UCSD-AML1 (cell line): ENCODE results near the gene CSAG1.
"Not testable (repeated sequence)": the region's sequence is repeated elsewhere in the genome, so short reads cannot be mapped to it uniquely, and the experiment has no call there.

Source experiments
- DNase-seq: peaks from one replicate; lab custom pipeline; 2025; ENCODE audit not compliant: unreplicated experiment; lab: John Stamatoyannopoulos, UW

CSAG1 gene, protein sequence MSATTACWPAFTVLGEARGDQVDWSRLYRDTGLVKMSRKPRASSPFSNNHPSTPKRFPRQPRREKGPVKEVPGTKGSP

DNA sequence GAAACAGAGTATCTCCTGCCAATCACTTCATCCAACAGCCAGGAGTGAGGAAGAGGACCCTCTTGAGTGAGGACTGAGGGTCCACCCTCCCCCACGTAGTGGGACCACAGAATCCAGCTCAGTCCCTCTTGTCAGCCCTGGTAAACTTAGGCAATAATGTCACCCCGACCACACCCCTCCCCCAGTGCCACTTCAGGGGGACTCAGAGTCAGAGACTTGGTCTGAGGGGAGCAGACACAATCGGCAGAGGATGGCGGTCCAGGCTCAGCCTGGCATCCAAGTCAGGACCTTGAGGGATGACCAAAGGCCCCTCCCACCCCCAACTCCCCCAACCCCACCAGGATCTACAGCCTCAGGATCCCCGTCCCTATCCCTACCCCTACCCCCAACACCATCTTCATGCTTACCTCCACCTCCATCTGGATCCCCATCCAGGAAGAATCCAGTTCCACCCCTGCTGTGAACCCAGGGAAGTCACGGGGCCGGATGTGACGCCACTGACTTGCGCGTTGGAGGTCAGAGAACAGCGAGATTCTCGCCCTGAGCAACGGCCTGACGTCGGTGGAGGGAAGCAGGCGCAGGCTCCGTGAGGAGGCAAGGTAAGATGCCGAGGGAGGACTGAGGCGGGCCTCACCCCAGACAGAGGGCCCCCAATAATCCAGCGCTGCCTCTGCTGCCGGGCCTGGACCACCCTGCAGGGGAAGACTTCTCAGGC lies at the start of gene CSAG1, which contains the start of gene MAGEA12:
Gene CSAG1 (minus strand): TSS at position 461 of the 715 bp plus-strand sequence. CDS start 1,261 bp downstream, outside the sequence.
Gene MAGEA12 (plus strand): TSS at position 497 of the 715 bp plus-strand sequence. CDS start 2,405 bp downstream, outside the sequence.
- no peak for DNase-seq

DNA sequence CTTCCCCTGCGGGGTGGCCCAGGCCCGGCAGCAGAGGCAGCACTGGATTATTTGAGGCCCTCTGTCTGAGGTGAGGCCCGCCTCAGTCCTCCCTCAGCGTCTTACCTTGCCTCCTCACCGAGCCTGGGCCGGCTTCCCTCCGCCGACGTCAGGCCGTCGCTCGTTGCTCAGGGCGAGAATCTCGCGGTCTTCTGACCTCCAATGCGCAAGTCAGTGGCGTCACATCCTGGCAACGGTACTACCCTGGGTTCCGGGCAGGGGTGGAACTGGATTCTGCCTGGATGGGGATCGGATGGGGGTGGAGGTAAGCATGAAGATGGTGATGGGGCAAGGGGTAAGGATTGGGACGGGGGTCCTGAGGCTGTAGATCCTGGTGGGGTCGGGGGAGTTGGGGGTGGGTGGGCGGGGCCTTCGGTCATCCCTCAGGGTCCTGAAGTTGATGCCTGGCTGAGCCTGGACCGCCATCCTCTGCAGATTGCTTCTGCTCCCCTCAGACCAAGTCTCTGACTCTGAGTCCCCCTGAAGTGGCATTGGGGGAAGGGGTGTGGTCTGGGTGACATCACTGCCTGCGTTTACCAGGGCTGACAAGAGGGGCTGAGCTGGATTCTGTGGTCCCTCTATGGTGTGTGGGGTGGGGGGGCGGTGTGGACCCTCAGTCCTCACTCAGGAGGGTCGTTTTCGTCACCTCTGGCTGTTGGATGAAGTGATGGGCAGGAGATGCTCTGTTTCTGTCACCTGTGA lies 36.2 kb upstream of the CSAG1 start, which contains the start of gene MAGEA6:
Gene MAGEA6 (minus strand): TSS at position 141 of the 741 bp plus-strand sequence. CDS start 2,039 bp downstream, outside the sequence.
- not testable (repeated sequence) for DNase-seq

DNA sequence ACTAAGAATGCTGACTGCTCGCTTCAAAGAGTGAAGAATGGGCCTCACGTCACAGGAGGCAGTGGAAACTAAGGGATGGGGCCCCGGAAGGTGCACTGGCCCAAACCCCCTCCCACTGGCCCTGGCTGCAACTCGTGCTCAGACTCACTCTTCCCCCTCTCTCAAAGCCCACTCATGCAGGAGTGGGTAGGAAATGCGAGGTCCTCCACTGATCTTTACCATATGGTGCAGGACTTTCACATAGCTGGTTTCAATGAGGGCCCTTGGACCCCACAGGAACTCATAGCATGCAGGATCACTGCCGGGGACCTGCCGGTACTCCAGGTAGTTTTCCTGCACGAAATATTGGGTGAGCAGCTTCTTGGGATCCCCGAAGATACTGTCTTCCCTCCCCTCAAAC lies 33.0 kb upstream of the CSAG1 start:
- DNase-seq = not testable (repeated sequence)

DNA sequence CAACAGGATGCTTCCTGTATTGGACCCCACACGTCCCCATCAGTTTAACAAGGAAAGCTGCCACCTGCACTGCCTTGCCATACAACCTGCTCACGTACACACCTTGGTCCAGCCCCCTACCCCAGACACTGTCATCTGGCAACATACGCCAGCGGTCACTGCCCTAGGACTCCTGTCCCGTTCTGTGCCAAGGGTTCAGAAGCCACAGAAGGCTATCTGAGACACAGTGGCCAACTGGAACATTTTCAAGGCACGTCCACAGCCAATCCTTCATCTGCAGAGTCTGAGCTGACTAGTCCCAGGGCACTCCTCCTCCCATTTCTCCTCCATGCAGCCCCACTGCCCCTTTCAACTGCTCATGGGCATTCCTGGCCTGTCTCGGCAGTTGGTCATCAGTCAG lies 28.1 kb upstream of the CSAG1 start:
- DNase-seq = not testable (repeated sequence)

DNA sequence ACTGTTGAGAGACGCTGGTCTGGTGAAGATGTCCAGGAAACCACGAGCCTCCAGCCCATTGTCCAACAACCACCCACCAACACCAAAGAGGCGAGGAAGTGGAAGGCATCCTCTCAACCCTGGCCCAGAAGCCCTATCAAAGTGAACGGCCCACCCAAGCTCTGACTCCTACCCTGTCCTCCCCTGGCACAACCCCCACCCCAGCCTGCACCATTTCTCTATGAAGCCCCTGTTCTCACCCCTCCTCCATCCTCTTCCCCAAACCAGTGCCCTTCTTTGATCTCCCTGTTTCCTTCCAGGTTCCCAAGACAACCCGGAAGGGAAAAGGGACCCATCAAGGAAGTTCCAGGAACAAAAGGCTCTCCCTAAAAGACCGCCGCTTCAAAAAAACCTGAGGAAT lies 26.0 kb upstream of the CSAG1 start:
- DNase-seq = not testable (repeated sequence)

DNA sequence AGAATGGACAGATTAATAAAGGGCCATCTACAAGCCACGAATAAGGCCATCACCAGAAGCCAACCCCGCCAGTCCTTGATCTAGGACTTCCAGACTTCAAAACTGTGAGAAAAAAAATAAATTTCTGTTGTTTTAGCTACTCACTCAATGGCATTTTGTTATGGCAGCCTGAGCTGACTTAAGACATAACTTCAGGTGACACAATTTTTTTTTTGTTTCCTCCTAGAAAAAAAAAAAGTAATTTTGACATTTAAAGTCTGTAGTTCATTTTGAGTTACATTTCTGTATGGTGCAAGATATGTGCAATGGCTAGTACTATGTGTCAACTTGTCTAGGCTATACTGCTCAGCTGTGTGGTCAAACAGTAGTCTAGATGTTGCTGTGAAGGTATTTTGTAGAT lies 25.4 kb upstream of the CSAG1 start, which contains the start of gene CSAG3:
Gene CSAG3 (plus strand): TSS at position 301 of the 400 bp plus-strand sequence.
- DNase-seq = not testable (repeated sequence)

DNA sequence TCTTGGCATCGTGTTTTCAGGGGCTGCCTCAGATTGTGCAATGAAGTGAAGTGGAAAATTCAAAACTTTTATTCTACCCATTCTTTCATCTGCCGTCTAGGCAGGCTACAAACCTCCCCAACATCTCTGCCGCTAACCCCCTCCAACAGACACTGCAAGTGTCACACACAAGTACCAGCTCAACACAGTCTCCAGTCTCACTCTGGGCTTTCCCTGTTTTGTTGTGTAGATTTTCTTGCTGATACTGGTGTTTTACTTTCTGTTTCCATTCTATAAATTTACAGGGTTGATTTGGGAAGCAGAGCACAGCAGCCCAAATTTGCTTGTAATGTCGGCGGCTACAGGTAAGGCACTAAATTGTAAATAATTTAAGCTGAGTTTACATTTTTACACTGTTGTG lies 21.4 kb upstream of the CSAG1 start:
- not testable (repeated sequence) for DNase-seq

DNA sequence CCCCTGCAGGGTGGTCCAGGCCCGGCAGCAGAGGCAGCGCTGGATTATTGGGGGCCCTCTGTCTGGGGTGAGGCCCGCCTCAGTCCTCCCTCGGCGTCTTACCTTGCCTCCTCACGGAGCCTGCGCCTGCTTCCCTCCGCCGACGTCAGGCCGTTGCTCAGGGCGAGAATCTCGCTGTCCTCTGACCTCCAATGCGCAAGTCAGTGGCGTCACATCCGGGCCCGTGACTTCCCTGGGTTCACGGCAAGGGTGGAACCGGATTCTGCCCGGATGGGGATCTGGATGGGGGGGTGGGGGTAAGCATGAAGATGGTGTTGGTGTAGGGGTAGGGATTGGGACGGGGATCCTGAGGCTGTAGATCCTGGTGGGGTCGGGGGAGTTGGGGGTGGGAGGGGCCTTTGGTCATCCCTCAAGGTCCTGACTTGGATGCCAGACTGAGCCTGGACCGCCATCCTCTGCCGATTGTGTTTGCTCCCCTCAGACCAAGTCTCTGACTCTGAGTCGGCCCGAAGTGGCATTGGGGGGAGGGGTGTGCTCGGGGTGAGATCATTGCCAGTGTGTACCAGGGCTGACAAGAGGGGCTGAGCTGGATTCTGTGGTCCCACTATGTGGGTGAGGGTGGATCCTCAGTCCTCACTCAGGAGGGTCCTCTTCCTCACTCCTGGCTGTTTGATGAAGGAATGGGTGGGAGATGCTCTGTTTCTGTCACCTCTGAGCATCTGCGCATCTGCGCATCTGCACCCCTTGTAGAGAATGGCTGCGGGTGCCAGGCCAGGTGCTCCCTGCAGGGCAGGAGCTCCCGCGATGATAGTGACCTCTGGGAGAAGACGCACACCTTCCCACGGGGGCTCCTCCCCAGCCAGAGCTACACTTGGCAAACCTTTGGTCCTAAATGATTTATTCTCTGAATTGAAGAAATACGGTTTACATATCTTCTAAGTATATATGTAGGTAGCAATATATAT lies 20.4 kb upstream of the CSAG1 start, which contains the start of gene MAGEA2:
Gene MAGEA2 (minus strand): TSS at position 157 of the 965 bp plus-strand sequence. CDS start 2,479 bp downstream, outside the sequence.
- not testable (repeated sequence) for DNase-seq

DNA sequence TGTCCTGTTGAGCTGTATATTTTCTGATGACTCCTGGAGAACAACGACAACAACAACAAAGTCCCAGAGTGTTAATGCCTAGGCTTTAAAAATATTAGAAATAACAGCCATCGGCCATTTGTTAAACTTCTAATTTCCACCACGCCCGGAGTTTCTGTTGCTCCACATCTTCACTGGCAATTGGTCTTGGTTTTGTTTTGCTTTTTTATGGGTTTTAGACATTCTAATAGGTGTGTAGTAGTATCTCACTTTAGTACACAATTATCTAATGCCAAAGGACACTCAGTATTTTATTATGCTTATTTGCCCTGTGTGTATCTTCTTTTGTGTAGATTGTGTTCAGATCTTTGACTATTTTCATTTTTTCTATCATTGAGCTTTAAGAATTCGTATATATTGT lies 5.0 kb upstream of the CSAG1 start:
- no peak for DNase-seq

DNA sequence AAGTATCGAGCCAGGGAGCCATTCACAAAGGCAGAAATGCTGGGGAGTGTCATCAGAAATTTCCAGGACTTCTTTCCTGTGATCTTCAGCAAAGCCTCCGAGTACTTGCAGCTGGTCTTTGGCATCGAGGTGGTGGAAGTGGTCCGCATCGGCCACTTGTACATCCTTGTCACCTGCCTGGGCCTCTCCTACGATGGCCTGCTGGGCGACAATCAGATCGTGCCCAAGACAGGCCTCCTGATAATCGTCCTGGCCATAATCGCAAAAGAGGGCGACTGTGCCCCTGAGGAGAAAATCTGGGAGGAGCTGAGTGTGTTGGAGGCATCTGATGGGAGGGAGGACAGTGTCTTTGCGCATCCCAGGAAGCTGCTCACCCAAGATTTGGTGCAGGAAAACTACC lies 3.0 kb upstream of the CSAG1 start:
- not testable (repeated sequence) for DNase-seq

DNA sequence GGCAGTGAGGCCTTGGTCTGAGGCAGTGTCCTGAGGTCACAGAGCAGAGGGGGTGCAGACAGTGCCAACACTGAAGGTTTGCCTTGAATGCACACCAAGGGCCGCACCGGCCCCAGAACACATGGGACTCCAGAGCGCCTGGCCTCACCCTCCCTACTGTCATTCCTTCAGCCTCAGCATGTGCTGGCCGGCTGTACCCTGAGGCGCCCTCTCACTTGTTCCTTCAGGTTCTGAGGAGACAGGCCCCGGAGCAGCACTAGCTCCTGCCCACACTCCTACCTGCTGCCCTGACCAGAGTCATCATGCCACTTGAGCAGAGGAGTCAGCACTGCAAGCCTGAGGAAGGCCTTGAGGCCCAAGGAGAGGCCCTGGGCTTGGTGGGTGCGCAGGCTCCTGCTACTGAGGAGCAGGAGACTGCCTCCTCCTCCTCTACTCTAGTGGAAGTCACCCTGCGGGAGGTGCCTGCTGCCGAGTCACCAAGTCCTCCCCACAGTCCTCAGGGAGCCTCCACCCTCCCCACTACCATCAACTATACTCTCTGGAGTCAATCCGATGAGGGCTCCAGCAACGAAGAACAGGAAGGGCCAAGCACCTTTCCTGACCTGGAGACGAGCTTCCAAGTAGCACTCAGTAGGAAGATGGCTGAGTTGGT lies 2.5 kb upstream of the CSAG1 start:
- no peak for DNase-seq

DNA sequence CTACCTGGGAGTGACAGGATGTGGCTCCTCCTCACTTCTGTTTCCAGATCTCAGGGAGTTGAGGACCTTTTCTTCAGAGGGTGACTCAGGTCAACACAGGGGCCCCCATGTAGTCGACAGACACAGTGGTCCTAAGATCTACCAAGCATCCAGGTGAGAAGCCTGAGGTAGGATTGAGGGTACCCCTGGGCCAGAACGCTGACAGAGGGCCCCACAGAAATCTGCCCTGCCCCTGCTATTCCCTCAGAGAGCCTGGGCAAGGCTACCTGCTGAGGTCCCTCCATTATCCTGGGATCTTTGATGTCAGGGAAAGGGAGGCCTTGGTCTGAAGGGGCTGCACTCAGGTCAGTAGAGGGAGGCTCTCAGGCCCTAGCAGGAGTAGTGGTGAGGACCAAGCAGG lies 1.6 kb upstream of the CSAG1 start:
- no peak for DNase-seq

DNA sequence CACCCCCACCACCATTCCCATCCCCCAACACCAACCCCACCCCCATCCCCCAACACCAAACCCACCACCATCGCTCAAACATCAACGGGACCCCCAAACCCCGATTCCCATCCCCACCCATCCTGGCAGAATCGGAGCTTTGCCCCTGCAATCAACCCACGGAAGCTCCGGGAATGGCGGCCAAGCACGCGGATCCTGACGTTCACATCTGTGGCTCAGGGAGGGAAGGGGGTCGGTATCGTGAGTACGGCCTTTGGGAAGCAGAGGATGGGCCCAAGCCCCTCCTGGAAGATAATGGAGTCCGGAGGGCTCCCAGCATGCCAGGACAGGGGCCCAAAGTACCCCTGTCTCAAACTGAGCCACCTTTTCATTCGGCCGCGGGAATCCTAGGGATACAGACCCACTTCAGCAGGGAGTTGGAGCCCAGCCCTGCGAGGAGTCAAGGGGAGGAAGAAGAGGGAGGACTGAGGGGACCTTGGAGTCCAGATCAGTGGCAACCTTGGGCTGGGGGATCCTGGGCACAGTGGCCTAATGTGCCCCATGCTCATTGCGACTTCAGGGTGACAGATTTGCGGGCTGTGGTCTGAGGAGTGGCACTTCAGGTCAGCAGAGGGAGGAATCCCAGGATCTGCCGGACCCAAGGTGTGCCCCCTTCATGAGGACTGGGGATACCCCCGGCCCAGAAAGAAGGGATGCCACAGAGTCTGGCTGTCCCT lies 780 bp upstream of the CSAG1 start:
- DNase-seq = not testable (repeated sequence)

DNA sequence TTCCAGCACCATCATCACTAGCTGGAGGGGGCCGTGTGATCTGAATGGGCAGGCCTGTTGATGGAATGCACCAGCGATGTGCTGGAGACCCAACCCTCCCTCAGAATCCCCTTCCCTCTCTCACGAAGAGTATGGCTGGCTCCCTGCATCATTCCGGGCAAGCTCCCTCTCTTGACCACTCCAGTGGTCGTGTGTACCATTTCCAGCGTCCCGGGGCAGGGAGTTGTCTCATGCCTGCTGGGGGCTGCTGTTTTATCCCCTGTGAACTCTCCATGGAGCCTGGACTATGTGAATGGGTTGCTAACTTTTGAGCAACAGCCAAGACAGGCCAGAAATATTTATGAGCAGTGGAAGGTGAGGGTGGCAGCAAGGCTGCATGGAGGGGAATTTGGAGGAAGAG lies 8.1 kb downstream of the CSAG1 start:
- no peak for DNase-seq

DNA sequence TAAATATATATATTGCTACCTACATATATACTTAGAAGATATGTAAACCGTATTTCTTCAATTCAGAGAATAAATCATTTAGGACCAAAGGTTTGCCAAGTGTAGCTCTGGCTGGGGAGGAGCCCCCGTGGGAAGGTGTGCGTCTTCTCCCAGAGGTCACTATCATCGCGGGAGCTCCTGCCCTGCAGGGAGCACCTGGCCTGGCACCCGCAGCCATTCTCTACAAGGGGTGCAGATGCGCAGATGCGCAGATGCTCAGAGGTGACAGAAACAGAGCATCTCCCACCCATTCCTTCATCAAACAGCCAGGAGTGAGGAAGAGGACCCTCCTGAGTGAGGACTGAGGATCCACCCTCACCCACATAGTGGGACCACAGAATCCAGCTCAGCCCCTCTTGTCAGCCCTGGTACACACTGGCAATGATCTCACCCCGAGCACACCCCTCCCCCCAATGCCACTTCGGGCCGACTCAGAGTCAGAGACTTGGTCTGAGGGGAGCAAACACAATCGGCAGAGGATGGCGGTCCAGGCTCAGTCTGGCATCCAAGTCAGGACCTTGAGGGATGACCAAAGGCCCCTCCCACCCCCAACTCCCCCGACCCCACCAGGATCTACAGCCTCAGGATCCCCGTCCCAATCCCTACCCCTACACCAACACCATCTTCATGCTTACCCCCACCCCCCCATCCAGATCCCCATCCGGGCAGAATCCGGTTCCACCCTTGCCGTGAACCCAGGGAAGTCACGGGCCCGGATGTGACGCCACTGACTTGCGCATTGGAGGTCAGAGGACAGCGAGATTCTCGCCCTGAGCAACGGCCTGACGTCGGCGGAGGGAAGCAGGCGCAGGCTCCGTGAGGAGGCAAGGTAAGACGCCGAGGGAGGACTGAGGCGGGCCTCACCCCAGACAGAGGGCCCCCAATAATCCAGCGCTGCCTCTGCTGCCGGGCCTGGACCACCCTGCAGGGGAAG lies 19.4 kb downstream of the CSAG1 start, which contains the start of gene MAGEA2B:
Gene MAGEA2B (plus strand): TSS at position 814 of the 973 bp plus-strand sequence. CDS start 2,479 bp downstream, outside the sequence.
- DNase-seq = not testable (repeated sequence)

DNA sequence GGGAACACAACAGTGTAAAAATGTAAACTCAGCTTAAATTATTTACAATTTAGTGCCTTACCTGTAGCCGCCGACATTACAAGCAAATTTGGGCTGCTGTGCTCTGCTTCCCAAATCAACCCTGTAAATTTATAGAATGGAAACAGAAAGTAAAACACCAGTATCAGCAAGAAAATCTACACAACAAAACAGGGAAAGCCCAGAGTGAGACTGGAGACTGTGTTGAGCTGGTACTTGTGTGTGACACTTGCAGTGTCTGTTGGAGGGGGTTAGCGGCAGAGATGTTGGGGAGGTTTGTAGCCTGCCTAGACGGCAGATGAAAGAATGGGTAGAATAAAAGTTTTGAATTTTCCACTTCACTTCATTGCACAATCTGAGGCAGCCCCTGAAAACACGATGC lies 20.3 kb downstream of the CSAG1 start:
- not testable (repeated sequence) for DNase-seq

DNA sequence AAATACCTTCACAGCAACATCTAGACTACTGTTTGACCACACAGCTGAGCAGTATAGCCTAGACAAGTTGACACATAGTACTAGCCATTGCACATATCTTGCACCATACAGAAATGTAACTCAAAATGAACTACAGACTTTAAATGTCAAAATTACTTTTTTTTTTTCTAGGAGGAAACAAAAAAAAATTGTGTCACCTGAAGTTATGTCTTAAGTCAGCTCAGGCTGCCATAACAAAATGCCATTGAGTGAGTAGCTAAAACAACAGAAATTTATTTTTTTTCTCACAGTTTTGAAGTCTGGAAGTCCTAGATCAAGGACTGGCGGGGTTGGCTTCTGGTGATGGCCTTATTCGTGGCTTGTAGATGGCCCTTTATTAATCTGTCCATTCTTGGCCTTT lies 24.3 kb downstream of the CSAG1 start, which contains the start of gene CSAG2:
Gene CSAG2 (minus strand): TSS at position 101 of the 400 bp plus-strand sequence. CDS start 161 bp downstream, outside the sequence.
- DNase-seq = not testable (repeated sequence)

DNA sequence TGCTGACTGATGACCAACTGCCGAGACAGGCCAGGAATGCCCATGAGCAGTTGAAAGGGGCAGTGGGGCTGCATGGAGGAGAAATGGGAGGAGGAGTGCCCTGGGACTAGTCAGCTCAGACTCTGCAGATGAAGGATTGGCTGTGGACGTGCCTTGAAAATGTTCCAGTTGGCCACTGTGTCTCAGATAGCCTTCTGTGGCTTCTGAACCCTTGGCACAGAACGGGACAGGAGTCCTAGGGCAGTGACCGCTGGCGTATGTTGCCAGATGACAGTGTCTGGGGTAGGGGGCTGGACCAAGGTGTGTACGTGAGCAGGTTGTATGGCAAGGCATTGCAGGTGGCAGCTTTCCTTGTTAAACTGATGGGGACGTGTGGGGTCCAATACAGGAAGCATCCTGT lies 27.0 kb downstream of the CSAG1 start:
- not testable (repeated sequence) for DNase-seq
